Glutamatergic neuron (in vitro differentiated cells): Measurements from ENCODE around the gene SAXO1. TPM values are rescaled to one million over a fixed set of nuclear protein-coding genes. Genes with fewer than 3 reads are reported as not detected.
"Not testable (repeated sequence)": the region's sequence is repeated elsewhere in the genome, so short reads cannot be mapped to it uniquely, and the experiment has no call there.

Experiments
- DNase-seq: peaks from one replicate; pipeline ENCODE4 v3.0.0; 2022
- H3K27ac Mint-ChIP-seq: one replicate; pipeline ENCODE4 v1.8.0; 2020; ENCODE audit warnings: mild to moderate bottlenecking, mixed read lengths, inconsistent platforms; ENCODE audit not compliant: unreplicated experiment
- H3K27me3 Mint-ChIP-seq: one replicate; pipeline ENCODE4 v1.8.0; 2020; ENCODE audit warnings: mild to moderate bottlenecking, moderate library complexity, mixed read lengths, inconsistent platforms; ENCODE audit not compliant: unreplicated experiment
- H3K36me3 Mint-ChIP-seq: one replicate; pipeline ENCODE4 v1.8.0; 2020; ENCODE audit warnings: mild to moderate bottlenecking, mixed read lengths, inconsistent platforms; ENCODE audit not compliant: unreplicated experiment
- H3K4me1 Mint-ChIP-seq: one replicate; pipeline ENCODE4 v1.8.0; 2020; ENCODE audit warnings: mild to moderate bottlenecking, low read depth, mixed read lengths, inconsistent platforms; ENCODE audit not compliant: unreplicated experiment
- H3K4me3 Mint-ChIP-seq: one replicate; pipeline ENCODE4 v1.8.0; 2020; ENCODE audit warnings: mild to moderate bottlenecking, mixed read lengths, inconsistent platforms; ENCODE audit not compliant: unreplicated experiment
- H3K9me3 Mint-ChIP-seq: one replicate; pipeline ENCODE4 v1.8.0; 2020; ENCODE audit warnings: mild to moderate bottlenecking, moderate library complexity, mixed read lengths, inconsistent platforms; ENCODE audit not compliant: unreplicated experiment
- total RNA-seq: library from RNA; stranded (reverse); fragmentation: NEBNext Ultra II Directional; extraction: Animal tissue kit (Norgen Biotek cat#: 25700); gene quantifications from one replicate; pipeline ENCODE4 v1.2.1, GENCODE V29; 2021; ENCODE audit not compliant: unreplicated experiment
- TF ChIP-seq, protein P1 (sequence below): fragments of 200-600 bp; sonication (generic); IDR thresholded peaks from one replicate; pipeline ENCODE4 v1.5.0; 2021; ENCODE audit not compliant: partially characterized antibody, unreplicated experiment

Gene SAXO1
- total RNA-seq, 1 donor from 2014 or later = 0.37 TPM

DNA sequence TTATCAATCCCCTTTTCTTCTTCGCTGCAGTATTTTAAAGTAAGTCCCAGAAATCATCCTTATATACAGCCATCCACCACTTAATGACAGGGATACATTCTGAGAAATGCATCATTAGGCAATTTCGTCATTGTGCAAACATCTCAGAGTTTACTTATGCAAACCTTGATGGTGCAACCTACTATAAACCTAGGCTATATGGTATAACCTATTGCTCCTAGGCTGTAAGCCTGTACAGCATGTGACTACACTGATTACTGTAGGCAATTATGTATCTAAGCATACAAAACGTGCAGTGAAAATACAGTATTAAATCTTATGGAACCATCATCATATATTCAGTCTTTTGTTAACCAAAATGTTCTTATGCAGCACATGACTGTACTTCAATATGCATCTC is 36.8 kb downstream of the SAXO1 start:
- H3K4me1 Mint-ChIP-seq = no peaks in the 10 kb centered on the region
- no peak for DNase-seq
- peaks cover 2% of the 10 kb centered on the region for H3K27me3 Mint-ChIP-seq
- TF ChIP-seq, protein P1, sequence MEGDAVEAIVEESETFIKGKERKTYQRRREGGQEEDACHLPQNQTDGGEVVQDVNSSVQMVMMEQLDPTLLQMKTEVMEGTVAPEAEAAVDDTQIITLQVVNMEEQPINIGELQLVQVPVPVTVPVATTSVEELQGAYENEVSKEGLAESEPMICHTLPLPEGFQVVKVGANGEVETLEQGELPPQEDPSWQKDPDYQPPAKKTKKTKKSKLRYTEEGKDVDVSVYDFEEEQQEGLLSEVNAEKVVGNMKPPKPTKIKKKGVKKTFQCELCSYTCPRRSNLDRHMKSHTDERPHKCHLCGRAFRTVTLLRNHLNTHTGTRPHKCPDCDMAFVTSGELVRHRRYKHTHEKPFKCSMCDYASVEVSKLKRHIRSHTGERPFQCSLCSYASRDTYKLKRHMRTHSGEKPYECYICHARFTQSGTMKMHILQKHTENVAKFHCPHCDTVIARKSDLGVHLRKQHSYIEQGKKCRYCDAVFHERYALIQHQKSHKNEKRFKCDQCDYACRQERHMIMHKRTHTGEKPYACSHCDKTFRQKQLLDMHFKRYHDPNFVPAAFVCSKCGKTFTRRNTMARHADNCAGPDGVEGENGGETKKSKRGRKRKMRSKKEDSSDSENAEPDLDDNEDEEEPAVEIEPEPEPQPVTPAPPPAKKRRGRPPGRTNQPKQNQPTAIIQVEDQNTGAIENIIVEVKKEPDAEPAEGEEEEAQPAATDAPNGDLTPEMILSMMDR = no peak
- no peak overlapping the region for H3K4me3 Mint-ChIP-seq
- peaks cover 16% of the 10 kb centered on the region for H3K36me3 Mint-ChIP-seq
- H3K9me3 Mint-ChIP-seq = peaks cover 5% of the 10 kb centered on the region
- H3K27ac Mint-ChIP-seq = no peak overlapping the region

DNA sequence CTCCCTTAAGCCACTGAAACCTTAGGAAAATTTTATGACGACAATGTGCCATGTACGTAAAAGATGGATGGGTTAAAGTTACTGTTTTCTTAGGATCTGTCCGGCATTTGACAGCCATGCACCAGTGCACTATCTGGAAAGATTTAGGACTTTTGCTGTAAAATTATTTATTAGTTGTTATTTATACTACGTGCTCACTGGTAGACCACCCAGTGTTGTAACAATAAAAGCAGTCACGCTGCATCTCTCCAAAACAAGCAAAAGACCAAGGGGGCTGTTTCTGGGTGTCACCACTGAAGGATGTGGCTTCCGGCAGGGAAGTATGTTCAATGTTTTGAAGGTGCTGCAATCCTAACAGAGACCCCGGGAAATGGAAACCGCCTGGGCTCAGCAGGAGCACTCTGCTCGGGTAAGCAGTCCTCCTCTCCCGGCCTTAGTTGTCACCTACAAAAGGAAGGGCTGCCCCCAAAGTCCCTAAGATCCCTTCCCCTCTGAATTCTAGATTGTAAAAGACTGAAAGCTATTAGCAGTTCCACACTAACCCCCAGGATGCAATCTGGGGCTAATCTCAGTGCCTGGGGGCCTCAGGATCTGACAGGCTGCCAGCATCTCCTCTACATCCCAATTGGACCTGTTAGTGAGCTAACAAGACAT is 38.6 kb downstream of the SAXO1 start:
- peaks cover 5% of the 10 kb centered on the region for H3K9me3 Mint-ChIP-seq
- H3K4me3 Mint-ChIP-seq = no peak overlapping the region
- DNase-seq = no peak
- no peak overlapping the region for H3K27ac Mint-ChIP-seq
- peaks cover 16% of the 10 kb centered on the region for H3K36me3 Mint-ChIP-seq
- TF ChIP-seq, protein P1 = no peak
- no peaks in the 10 kb centered on the region for H3K4me1 Mint-ChIP-seq
- peaks cover 2% of the 10 kb centered on the region for H3K27me3 Mint-ChIP-seq

DNA sequence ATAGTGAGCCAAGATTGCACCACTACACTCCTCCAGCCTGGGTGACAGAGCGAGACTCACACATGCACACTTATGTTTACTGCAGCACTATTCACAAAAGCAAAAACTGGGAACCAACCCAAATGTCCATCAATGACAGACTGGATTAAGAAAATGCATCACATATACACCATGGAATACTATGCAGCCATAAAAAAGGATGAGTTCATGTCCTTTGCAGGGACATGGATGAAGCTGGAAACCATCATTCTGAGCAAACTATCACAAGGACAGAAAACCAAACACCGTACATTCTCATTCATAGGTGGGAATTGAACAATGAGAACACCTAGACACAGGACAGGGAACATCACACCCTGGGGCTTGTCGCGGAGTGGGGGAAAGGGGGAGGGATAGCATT is 41.8 kb downstream of the SAXO1 start:
- H3K9me3 Mint-ChIP-seq, H3K4me3 Mint-ChIP-seq, DNase-seq, H3K36me3 Mint-ChIP-seq, H3K27ac Mint-ChIP-seq, H3K4me1 Mint-ChIP-seq, H3K27me3 Mint-ChIP-seq: not testable (repeated sequence)

DNA sequence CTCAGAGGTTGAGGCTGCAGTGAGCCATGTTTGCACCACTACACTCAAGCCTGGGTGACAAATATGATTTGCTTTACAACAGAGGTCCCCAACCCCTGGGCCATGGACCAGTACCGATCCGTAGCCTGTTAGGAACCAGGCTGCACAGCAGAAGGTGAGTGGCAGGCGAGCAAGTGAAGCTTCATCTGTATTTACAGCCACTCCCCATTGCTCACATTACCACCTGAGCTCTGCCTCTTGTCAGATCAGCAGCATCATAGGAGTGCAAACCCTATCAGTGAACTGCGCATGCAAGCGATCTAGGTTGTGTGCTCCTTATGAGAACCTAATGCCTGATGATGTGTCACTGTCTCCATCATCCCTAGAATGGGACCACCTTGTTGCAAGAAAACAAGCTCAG is 42.5 kb downstream of the SAXO1 start:
- DNase-seq = no peak
- Mint-ChIP-seq H3K27me3 (no peaks in the 10 kb centered on the region), H3K9me3 (no peaks in the 10 kb centered on the region), H3K27ac (no peak overlapping the region), H3K36me3 (no peaks in the 10 kb centered on the region), H3K4me3 (no peak overlapping the region), H3K4me1 (no peaks in the 10 kb centered on the region)
- TF ChIP-seq, protein P1 = no peak

DNA sequence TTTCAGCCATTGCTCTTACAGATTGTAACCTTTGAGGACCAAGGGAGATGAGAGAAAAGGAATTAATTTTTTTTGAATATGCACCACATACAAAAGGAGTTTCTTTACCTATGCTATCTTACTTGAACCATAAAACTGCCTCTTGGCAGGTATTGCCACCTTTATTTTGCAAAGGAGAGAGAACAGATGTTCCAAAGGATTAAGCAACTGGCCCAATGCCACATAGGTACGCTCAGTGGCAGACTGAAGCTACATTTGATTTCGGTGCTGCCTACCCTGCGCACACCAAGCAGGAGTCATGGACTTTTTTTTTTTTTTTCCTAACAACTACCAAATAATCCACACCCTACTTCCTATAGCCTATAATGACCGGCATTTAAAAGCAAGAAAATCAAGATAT is 43.1 kb downstream of the SAXO1 start:
- H3K9me3 Mint-ChIP-seq = no peaks in the 10 kb centered on the region
- H3K4me1 Mint-ChIP-seq = no peaks in the 10 kb centered on the region
- TF ChIP-seq, protein P1 = no peak
- no peak for DNase-seq
- H3K4me3 Mint-ChIP-seq = no peak overlapping the region
- no peaks in the 10 kb centered on the region for H3K36me3 Mint-ChIP-seq
- H3K27me3 Mint-ChIP-seq = no peaks in the 10 kb centered on the region
- no peak overlapping the region for H3K27ac Mint-ChIP-seq
